Measurements from ENCODE around the gene TNN. TPM values are rescaled to one million over a fixed set of nuclear protein-coding genes. Genes with fewer than 3 reads are reported as not detected.
A peak's percentile ranks its signal among the peaks of the same experiment; 100 is the strongest.

Gene TNN
- total RNA-seq, 1 donor from 2014 or later, result 0.18 TPM

- Histone ChIP-seq H3K27me3 (ENCODE audit: low read depth) (no peaks in the 10 kb centered on the region), H3K36me3 (no peaks in the 10 kb centered on the region), H3K9me3 (no peaks in the 10 kb centered on the region), H3K4me1 (peaks cover 43% of the 10 kb centered on the region), H3K4me3 (no peak overlapping the region), H3K27ac (peak overlapping the region; percentile 49)
- no peak for TF ChIP-seq CTCF (IDR thresholded peaks at IDR 0.05)
- intact Hi-C loops (cut with DNase I), result loop anchor here (10.0 kb wide), 1 partner anchor 92 kb away; no protein-coding TSS in a partner anchor
- DNase-seq (no peak), ATAC-seq (no peak)
Observed at GRCh38 chr1:175126347-175126746, 58.7 kb downstream of the TNN start.

GRCh38 chr1:175127565-175127964 is 59.9 kb downstream of the TNN start:
- intact Hi-C loops (cut with DNase I), result loop anchor here (10.0 kb wide), 1 partner anchor 93 kb away; no protein-coding TSS in a partner anchor
- no peak overlapping the region for H3K4me3 ChIP-seq
- peaks cover 43% of the 10 kb centered on the region for H3K4me1 ChIP-seq
- H3K36me3 ChIP-seq, result no peaks in the 10 kb centered on the region
- TF ChIP-seq CTCF (IDR thresholded peaks at IDR 0.05), result no peak
- DNase-seq (no peak), ATAC-seq (no peak)
- H3K9me3 ChIP-seq, result no peaks in the 10 kb centered on the region
- peak overlapping the region; percentile 85 for H3K27ac ChIP-seq
- no peaks in the 10 kb centered on the region for H3K27me3 ChIP-seq (ENCODE audit: low read depth)

- Histone ChIP-seq H3K4me1 (peaks cover 43% of the 10 kb centered on the region), H3K27me3 (ENCODE audit: low read depth) (no peaks in the 10 kb centered on the region), H3K36me3 (no peaks in the 10 kb centered on the region), H3K9me3 (no peaks in the 10 kb centered on the region), H3K4me3 (no peak overlapping the region), H3K27ac (peak overlapping the region; percentile 85)
- intact Hi-C loops (cut with DNase I), result loop anchor here (10.0 kb wide), 1 partner anchor 94 kb away; no protein-coding TSS in a partner anchor
- DNase-seq, result no peak
- TF ChIP-seq CTCF (IDR thresholded peaks at IDR 0.05), result no peak
- ATAC-seq, result no peak
Observed at GRCh38 chr1:175128523-175128922, 60.9 kb downstream of the TNN start.

GRCh38 chr1:175129182-175129581 is 61.5 kb downstream of the TNN start:
- H3K27ac ChIP-seq, result peak overlapping the region; percentile 85
- intact Hi-C loops (cut with DNase I), result loop anchor here (10.0 kb wide), 1 partner anchor 94 kb away; no protein-coding TSS in a partner anchor
- DNase-seq (no peak), ATAC-seq (peak; percentile 43 to 56)
- H3K36me3 ChIP-seq, result no peaks in the 10 kb centered on the region
- H3K27me3 ChIP-seq (ENCODE audit: low read depth), result no peaks in the 10 kb centered on the region
- H3K9me3 ChIP-seq, result no peaks in the 10 kb centered on the region
- peaks cover 43% of the 10 kb centered on the region for H3K4me1 ChIP-seq
- TF ChIP-seq CTCF (IDR thresholded peaks at IDR 0.05), result no peak
- no peak overlapping the region for H3K4me3 ChIP-seq

- Histone ChIP-seq H3K9me3 (no peaks in the 10 kb centered on the region), H3K27me3 (ENCODE audit: low read depth) (no peaks in the 10 kb centered on the region), H3K36me3 (no peaks in the 10 kb centered on the region), H3K4me1 (peaks cover 40% of the 10 kb centered on the region), H3K27ac (peak overlapping the region; percentile 64), H3K4me3 (no peak overlapping the region)
- intact Hi-C loops (cut with DNase I), result loop anchor here (10.0 kb wide), 1 partner anchor 95 kb away; no protein-coding TSS in a partner anchor
- TF ChIP-seq CTCF (IDR thresholded peaks at IDR 0.05), result no peak
- ATAC-seq (no peak), DNase-seq (no peak)
Observed at GRCh38 chr1:175129644-175129996, 62.0 kb downstream of the TNN start.

Data from lower lobe of right lung (tissue), 2 donors.